Anterior cingulate cortex (tissue), 58 donors: Measurements from ENCODE around the gene PRM1.
A peak's percentile ranks its signal among the peaks of the same experiment; 100 is the strongest.

Source experiments
- DNase-seq, 58 donors: peaks; one replicate each; lab custom pipeline; 2025; lab: John Stamatoyannopoulos, UW

PRM1 gene

GRCh38 chr16:11280616-11281522 lies at the start of gene PRM1:
Gene PRM1 (minus strand): TSS chr16:11281330. CDS start chr16:11281238, 92 bp downstream.
- no peak for DNase-seq

GRCh38 chr16:11330526-11331237 lies 49.6 kb upstream of the PRM1 start:
- DNase-seq: no peak

GRCh38 chr16:11329891-11330290 lies 48.8 kb upstream of the PRM1 start:
- DNase-seq: no peak

GRCh38 chr16:11329071-11329491 lies 48.0 kb upstream of the PRM1 start:
- DNase-seq: no peak

- peak in 4 of 58 donors; percentile 7 to 36 (median 23) for DNase-seq
Measured at GRCh38 chr16:11328172-11329070, 47.3 kb upstream of the PRM1 start.

GRCh38 chr16:11327277-11328171 lies 46.4 kb upstream of the PRM1 start:
- no peak for DNase-seq

GRCh38 chr16:11326737-11327276 lies 45.7 kb upstream of the PRM1 start:
- no peak for DNase-seq

- no peak for DNase-seq
Measured at GRCh38 chr16:11326084-11326736, 45.1 kb upstream of the PRM1 start.

- peak in 1 of 58 donors; percentile 4 for DNase-seq
Measured at GRCh38 chr16:11325404-11326083, 44.4 kb upstream of the PRM1 start.

GRCh38 chr16:11323551-11324336 lies 42.6 kb upstream of the PRM1 start:
- no peak for DNase-seq

GRCh38 chr16:11322823-11323222 lies 41.7 kb upstream of the PRM1 start:
- no peak for DNase-seq

- DNase-seq: no peak
Measured at GRCh38 chr16:11321662-11322061, 40.5 kb upstream of the PRM1 start.

- DNase-seq: no peak
Measured at GRCh38 chr16:11320170-11320569, 39.0 kb upstream of the PRM1 start.

- DNase-seq: peak in 2 of 58 donors; percentile 3 to 37
Measured at GRCh38 chr16:11319529-11320146, 38.5 kb upstream of the PRM1 start.

GRCh38 chr16:11318817-11319216 lies 37.7 kb upstream of the PRM1 start:
- no peak for DNase-seq

- peak in 1 of 58 donors; percentile 3 for DNase-seq
Measured at GRCh38 chr16:11316331-11317015, 35.3 kb upstream of the PRM1 start.
